Hypothalamus (tissue), 51 donors: ENCODE results near the gene CSNK1D.
"Not testable (repeated sequence)": the region's sequence is repeated elsewhere in the genome, so short reads cannot be mapped to it uniquely, and the experiment has no call there.

Experiments
- DNase-seq, 51 donors: peaks; one replicate each; lab custom pipeline; 2025; lab: John Stamatoyannopoulos, UW

Gene CSNK1D

DNA sequence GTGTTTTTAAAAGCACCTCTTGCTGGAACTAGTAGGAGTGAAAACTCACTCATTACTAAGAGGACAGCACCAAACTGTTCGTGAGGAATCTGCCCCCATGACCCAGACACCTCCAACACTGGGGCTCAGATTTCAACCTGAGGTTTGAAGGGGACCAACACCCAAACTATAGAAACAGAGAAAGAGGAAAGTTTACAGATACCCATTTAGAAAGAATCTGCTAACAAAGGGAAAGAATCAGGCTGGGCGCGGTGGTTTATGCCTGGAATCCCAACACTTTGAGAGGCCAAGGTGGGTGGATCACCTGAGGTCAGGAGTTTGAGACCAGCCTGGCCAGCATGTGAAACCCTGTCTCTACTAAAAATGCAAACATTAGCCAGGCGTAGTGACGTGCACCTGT, 3.4 kb upstream of the CSNK1D start:
- no peak for DNase-seq

DNA sequence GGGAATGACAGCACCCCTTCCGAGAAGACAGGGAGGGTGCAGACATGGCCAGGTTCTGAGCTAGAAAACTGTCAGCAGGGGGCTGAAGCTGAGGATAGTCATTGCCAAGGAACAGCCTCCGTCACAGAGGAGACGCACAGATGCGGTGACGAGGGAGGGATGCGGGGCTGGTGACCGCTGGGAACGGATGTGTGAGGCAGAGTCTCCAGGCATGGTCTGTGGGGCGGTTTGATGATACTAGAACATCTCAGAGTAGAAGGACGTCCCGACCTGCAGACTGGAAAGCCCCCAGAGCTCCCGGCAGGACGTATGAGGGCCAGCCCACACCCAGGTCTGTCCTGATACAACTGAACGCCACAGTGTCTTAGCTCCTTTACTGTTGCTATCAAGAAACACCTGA, 1.8 kb upstream of the CSNK1D start:
- no peak for DNase-seq

DNA sequence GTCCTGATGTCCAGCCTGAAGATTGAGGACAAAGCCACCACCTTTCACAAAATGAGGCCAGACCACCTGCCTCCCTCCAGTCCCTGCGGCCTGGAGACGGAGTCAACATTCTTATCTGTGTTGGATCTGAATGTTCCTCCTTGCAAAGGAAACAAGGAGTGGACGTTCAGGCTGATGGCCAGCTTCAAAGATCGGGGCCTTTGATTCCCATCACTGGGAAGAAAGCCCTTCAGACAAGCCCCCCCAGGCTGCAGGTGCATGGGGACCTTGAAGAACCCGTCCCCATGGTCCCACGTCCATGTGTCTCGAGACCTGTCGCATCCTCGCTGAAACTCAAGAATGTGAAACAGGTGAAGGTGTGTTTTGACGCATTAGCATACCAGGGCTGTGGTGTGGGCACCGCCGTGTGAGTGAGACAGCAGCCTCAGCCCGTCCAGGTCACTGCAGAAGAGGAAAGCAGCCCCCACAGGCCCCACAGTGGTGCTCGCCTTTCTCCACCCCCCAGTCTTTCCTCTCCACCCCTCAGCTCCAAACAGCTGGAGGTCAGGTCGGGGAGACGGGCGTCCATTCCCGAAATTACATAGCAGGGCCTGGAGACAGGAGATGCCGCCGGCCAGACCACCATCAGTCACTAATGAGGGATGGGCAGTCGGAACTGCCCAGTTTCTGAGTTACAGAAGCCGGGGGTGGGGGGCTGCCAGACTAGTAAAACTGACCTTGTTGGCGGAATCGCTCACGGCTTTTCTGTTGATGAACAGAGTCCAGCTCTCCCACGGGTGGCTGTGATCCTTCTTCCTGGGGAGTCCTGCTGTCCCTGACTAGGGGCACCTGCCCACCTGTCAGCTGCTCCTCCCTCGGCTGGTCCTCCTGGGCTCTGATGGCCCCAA, 877 bp upstream of the CSNK1D start:
- no peak for DNase-seq

GRCh38 chr17:82272495-82273326, 789 bp downstream of the CSNK1D start:
- DNase-seq: peak in 25 of 51 donors; percentile 31 to 69 (median 52)

DNA sequence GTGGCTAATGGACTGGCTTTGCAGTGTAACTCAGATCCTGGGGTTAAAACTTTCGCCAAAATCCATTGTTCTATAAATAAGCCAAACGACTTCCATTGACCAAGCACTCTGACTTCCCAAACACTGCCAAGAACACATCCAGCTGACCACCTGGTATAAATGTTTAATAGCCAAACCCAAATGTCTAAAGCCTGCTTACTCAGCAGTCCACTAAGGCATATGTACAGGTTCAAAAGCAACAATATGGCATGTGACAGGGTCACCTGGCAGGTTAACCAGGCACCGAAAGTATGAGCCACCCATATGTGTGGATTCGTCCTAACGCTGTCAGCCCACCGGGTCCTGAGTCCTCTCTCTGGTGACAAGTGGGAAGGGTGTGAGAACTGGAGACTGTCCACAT, 2.1 kb downstream of the CSNK1D start:
- no peak for DNase-seq

DNA sequence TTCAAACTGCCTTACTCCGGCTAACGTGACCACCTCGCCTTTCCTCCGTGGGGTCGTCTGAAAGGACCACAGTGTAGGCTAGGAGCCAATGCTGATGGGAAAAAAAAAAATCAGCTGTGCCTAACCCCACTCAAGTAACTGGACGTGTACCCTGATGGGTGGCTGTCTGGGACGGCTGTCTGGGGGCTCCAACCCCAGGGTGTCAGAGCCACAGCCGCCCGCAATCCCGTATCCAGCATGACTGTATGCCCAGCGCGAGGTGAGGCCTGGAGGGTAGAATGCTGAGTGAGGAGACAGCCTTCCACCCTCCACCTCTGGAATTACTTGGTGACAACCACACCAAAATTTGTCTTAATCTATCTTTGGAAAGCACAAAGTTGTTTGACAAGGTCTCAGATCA, 2.8 kb downstream of the CSNK1D start:
- DNase-seq: no peak

DNA sequence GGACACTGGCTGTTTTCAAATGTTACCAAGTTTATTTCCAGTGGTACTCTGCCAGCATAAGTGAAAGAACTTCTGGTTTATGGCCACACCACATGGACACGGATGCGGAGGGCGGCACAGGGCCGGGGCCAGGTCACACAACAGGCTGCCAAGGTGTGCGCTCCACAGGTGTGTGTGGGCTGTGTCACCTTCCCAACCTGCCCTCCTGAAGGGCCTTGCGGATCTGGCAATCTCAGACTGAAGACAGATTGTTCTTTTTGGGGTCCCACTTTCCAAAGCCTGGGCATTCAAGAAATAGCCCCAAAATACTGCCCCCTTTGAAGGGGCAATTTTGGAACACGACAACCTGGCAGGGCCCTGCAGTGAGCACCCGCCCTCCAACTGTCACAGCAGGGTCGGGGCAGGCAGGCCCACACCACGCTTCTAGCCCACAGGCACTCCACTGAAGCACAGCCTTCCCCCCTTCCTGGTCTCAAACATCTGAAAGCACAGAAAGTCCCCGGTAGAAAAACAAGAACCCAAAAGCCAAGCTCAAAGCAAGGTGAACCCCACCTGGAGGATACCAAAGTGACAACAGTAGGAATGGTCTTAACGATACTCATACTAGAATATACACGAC, 3.5 kb downstream of the CSNK1D start:
- DNase-seq: no peak

- no peak for DNase-seq
These were observed 4.2 kb downstream of the CSNK1D start for GRCh38 chr17:82269138-82269881.

DNA sequence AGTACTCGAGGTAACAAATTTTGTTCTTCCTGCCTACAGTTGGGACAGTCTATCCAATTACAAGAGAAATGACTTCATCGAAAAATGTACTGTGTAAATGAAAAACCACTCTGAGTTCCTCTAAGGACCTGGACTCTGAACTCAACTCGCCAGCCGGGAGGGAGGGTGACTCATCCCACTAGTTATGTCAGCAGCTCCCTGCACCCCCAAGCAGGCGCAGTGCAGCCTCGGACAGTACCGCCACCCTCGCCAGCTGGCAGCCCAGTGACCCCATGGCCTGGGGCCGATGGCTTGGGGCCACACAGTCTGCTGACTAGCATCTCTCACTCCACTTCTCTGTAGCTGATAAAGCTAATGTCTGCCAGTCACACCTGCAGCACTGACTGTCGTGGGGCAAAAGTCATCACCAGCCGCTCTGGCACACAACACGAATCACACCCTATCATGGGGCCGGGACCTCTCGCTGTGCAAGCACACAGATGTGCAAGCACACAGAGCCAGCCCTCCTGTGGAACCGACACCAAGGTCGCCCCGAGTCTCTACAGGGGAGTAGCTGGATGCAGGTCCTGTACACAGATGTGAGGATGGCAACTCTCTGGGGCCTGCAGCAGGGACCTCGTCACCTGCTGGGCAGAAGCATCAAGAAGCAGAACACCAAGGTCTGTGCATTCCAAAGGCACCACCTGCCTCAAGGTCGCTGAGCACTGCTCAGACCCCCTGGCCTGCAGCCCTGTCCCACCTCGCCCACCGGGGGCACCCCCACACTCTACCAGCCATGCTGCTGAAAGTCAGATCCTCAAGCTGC, 5.7 kb downstream of the CSNK1D start:
- peak; percentile 25 to 94 (median 83) for DNase-seq

- no peak for DNase-seq
These were observed 7.4 kb downstream of the CSNK1D start for GRCh38 chr17:82266142-82266541.

- no peak for DNase-seq
These were observed 9.9 kb downstream of the CSNK1D start for GRCh38 chr17:82263641-82264040.

DNA sequence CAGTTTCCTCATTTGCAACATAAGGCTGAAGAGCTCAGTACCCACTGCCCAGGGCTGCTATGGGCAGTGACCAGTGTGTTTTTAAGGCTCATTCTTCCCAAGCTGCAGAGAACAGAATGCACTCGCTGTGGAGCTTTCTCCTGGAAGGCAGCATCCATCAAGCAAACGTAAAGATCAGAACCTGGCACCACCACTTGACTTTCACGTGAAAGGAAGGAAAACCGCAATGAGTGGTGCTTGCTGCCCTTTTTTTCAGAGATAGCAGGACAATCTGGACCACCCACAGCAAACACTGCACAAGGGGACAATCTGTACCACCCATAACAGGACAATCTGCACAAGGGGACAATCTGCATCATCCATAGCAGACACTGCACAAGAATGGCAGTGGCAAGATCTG, 11.2 kb downstream of the CSNK1D start:
- DNase-seq: no peak

DNA sequence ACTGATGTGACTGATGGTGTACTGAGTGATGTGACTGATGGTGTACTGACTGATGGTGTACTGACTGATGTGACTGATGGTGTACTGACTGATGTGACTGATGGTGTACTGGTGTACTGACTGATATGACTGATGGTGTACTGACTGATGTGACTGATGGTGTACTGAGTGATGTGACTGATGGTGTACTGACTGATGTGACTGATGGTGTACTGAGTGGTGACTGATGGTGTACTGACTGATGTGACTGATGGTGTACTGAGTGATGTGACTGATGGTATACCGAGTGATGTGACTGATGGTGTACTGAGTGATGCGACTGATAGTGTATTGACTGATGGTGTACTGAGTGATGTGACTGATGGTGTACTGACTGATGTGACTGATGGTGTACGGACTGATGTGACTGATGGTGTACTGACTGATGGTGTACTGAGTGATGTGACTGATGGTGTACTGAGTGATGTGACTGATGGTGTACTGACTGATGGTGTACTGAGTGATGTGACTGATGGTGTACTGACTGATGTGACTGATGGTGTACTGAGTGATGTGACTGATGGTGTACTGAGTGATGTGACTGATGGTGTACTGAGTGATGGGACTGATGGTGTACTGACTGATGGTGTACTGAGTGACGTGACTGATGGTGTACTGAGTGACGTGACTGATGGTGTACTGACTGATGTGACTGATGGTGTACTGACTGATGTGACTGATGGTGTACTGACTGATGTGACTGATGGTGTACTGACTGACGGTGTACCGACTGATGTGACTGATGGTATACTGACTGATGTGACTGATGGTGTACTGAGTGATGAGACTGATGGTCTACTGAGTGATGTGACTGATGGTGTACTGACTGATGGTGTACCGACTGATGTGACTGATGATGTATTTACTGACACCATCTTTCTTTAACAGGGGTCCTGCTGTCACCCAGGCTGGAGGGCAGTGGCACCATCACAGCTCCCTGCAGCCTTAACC, 13.2 kb downstream of the CSNK1D start:
- not testable (repeated sequence) for DNase-seq

- no peak for DNase-seq
These were observed 14.9 kb downstream of the CSNK1D start for GRCh38 chr17:82258555-82258954.

- DNase-seq: peak in 32 of 51 donors; percentile 14 to 82 (median 56)
These were observed 16.0 kb downstream of the CSNK1D start for GRCh38 chr17:82257473-82257872.

GRCh38 chr17:82256242-82256885, 17.1 kb downstream of the CSNK1D start:
- DNase-seq: no peak

DNA sequence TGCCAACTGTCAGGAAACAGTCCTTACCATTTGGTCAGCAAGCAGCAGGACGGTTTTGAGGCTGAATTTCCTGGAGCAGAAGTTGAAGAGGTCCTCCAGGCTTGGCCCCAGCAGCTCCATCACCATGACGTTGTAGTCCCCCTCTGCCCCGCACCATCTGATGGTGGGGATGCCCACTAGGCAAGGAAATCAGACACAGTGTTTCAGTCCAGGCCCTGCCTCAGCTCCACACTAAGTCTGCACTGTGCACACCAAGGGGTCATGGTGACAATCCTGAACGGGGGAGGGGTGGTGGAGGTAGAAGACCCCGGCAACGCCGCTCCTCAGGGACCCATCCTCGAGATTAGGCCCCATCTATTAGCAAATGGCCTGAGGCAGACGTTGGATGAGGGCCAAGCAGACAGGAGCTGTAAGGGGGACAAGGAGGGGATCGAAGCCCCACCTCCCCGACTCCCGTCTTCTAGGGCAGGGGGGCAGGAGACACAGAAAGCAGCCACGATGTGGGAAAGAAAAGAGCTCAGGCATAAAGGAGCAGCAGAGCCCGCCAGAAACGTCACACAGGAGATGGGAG, 18.0 kb downstream of the CSNK1D start:
- DNase-seq: no peak

DNA sequence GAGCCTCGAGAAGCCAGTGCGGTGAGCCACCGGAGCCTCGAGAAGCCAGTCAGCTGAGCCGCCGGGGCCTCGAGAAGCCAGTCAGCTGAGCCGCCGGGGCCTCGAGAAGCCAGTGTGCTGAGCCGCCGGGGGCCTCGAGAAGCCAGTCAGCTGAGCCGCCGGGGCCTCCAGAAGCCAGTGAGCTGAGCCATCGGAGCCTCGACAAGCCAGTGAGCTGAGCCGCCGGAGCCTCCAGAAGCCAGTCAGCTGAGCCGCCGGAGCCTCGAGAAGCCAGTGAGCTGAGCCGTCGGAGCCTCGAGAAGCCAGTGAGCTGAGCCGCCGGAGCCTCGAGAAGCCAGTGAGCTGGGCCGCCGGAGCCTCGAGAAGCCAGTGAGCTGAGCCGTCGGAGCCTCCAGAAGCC, 18.8 kb downstream of the CSNK1D start:
- DNase-seq: not testable (repeated sequence)
